ENCODE measurements around the gene PRIM2. TPM values are rescaled to one million over a fixed set of nuclear protein-coding genes. Genes with fewer than 3 reads are reported as not detected.

Gene PRIM2
- polyA plus RNA-seq, 1 donor from 2014 or later: 10.0 TPM

GRCh38 chr6:57305761-57306160, 11.7 kb upstream of the PRIM2 start:
- Histone ChIP-seq H3K9ac (ENCODE audit: low read length) (no peak overlapping the region), H3K79me2 (replicated peaks; ENCODE audit: insufficient read depth, low read length) (no peaks in the 10 kb centered on the region), H3K36me3 (ENCODE audit: insufficient read depth, low read length) (no peaks in the 10 kb centered on the region), H4K20me1 (ENCODE audit: insufficient read depth) (no peaks in the 10 kb centered on the region), H3K9me3 (ENCODE audit: low read length) (no peaks in the 10 kb centered on the region), H3K4me3 (ENCODE audit: low read length) (no peak overlapping the region), H3K9me2 (ENCODE audit: insufficient read depth, low read length) (no peaks in the 10 kb centered on the region), H3K27me3 (ENCODE audit: insufficient read depth, low read depth, low read length) (no peaks in the 10 kb centered on the region), H3K4me2 (ENCODE audit: low read length) (no peak overlapping the region), H3F3A (ENCODE audit: insufficient read depth, low read length, poor library complexity, severe bottlenecking) (no peaks in the 10 kb centered on the region), H3K27ac (ENCODE audit: low read length) (no peak overlapping the region), H2AFZ (ENCODE audit: low read depth, low read length) (no peak overlapping the region)
- TF ChIP-seq RAD21 (conservative IDR thresholded peaks at IDR 0.05) (no peak), MXI1 (conservative IDR thresholded peaks at IDR 0.05; ENCODE audit: poor library complexity, severe bottlenecking) (no peak), REST (IDR thresholded peaks at IDR 0.05; ENCODE audit: borderline replicate concordance) (no peak), SMC3 (conservative IDR thresholded peaks at IDR 0.05; ENCODE audit: poor library complexity) (no peak), EZH2 (IDR thresholded peaks at IDR 0.05; ENCODE audit: borderline replicate concordance, insufficient read depth, low read length, poor library complexity, severe bottlenecking) (no peak), TAF1 (IDR thresholded peaks at IDR 0.05; ENCODE audit: low read depth) (no peak), POLR2AphosphoS5 (IDR thresholded peaks at IDR 0.05) (no peak), EP300 (conservative IDR thresholded peaks at IDR 0.05; ENCODE audit: poor library complexity, severe bottlenecking) (no peak)
- TF ChIP-seq, protein P1, sequence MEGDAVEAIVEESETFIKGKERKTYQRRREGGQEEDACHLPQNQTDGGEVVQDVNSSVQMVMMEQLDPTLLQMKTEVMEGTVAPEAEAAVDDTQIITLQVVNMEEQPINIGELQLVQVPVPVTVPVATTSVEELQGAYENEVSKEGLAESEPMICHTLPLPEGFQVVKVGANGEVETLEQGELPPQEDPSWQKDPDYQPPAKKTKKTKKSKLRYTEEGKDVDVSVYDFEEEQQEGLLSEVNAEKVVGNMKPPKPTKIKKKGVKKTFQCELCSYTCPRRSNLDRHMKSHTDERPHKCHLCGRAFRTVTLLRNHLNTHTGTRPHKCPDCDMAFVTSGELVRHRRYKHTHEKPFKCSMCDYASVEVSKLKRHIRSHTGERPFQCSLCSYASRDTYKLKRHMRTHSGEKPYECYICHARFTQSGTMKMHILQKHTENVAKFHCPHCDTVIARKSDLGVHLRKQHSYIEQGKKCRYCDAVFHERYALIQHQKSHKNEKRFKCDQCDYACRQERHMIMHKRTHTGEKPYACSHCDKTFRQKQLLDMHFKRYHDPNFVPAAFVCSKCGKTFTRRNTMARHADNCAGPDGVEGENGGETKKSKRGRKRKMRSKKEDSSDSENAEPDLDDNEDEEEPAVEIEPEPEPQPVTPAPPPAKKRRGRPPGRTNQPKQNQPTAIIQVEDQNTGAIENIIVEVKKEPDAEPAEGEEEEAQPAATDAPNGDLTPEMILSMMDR (IDR thresholded peaks at IDR 0.05; ENCODE audit: poor library complexity, severe bottlenecking): no peak

GRCh38 chr6:57306273-57306672, 11.2 kb upstream of the PRIM2 start:
- H3K4me2 ChIP-seq (ENCODE audit: low read length): no peak overlapping the region
- no peaks in the 10 kb centered on the region for H3F3A ChIP-seq (ENCODE audit: insufficient read depth, low read length, poor library complexity, severe bottlenecking)
- TF ChIP-seq REST (IDR thresholded peaks at IDR 0.05; ENCODE audit: borderline replicate concordance) (no peak), MXI1 (conservative IDR thresholded peaks at IDR 0.05; ENCODE audit: poor library complexity, severe bottlenecking) (no peak), EZH2 (IDR thresholded peaks at IDR 0.05; ENCODE audit: borderline replicate concordance, insufficient read depth, low read length, poor library complexity, severe bottlenecking) (no peak), RAD21 (conservative IDR thresholded peaks at IDR 0.05) (no peak), EP300 (conservative IDR thresholded peaks at IDR 0.05; ENCODE audit: poor library complexity, severe bottlenecking) (no peak), TAF1 (IDR thresholded peaks at IDR 0.05; ENCODE audit: low read depth) (no peak)
- H3K27ac ChIP-seq (ENCODE audit: low read length): no peak overlapping the region
- no peak overlapping the region for H3K4me3 ChIP-seq (ENCODE audit: low read length)
- H4K20me1 ChIP-seq (ENCODE audit: insufficient read depth): no peaks in the 10 kb centered on the region
- H3K79me2 ChIP-seq (replicated peaks; ENCODE audit: insufficient read depth, low read length): no peaks in the 10 kb centered on the region
- H3K9me3 ChIP-seq (ENCODE audit: low read length): no peaks in the 10 kb centered on the region
- H3K9me2 ChIP-seq (ENCODE audit: insufficient read depth, low read length): no peaks in the 10 kb centered on the region
- H2AFZ ChIP-seq (ENCODE audit: low read depth, low read length): no peak overlapping the region
- no peak overlapping the region for H3K9ac ChIP-seq (ENCODE audit: low read length)
- no peaks in the 10 kb centered on the region for H3K27me3 ChIP-seq (ENCODE audit: insufficient read depth, low read depth, low read length)
- no peaks in the 10 kb centered on the region for H3K36me3 ChIP-seq (ENCODE audit: insufficient read depth, low read length)

Measured in neural cell (in vitro differentiated cells).